Measurements from ENCODE around the gene ZNF654. TPM values are rescaled to one million over a fixed set of nuclear protein-coding genes. Genes with fewer than 3 reads are reported as not detected.
"Not testable (repeated sequence)": the region's sequence is repeated elsewhere in the genome, so short reads cannot be mapped to it uniquely, and the experiment has no call there.

ZNF654 gene
- polyA plus RNA-seq, 1 donor, result 22.5 TPM

DNA sequence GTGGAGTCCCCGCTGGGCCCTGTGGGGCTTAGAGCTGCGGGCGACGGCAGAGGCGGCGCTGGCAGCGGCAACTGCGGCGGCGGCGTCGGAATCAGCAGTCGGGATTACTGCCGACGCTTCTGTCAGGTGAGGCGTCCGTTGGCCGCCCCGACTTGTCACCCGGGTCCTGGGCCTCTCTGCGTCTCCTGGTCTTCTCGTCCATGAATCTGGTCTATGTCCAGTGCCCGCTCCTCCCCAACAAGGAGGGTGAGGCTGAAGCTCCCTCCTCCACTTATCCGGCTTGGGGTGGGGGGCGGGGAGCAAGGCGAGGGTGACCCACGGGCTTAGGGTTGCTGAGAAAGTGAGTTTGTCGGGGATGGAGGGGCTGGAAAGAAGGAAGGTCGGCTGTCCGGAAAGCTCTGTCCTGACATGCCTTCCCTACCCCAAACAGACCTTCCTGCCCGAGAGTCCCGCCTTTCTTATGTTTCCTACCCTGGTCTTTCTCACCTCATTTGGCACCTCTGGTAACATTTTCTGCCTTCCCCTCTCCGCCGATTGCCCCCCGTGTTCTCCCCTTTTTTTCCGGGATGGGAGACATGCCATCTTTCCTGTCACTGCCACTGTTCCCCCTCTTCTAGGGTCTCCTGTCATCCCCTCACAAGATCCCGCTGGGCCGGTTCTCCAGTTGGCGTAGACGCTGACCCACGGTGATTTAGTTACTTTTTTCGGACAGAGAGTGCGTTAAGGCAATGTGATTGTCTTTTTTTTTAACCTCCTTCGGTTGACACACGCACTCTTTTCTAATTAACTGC is 520 bp downstream of the ZNF654 start:
- DNase-seq, result peak; percentile 25

DNA sequence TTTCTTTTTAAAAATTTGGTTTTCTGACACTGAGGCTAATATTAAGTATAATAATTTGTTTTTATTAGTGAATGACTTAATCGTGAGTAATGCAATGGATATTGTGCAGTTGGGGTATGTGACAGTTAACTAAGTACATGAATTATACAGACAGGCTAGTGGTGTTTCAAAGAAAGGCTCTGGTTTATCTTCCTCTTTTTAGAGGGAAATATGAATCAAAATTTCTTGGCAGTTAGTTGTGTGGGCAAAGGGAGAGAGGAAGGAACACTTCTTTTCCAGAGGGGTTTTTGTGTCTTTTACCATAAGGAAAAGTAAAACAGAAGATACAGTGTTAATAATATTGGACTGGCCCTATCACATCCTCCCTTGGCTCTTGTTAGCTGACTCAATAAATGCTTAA is 2.7 kb downstream of the ZNF654 start:
- no peak for DNase-seq

DNA sequence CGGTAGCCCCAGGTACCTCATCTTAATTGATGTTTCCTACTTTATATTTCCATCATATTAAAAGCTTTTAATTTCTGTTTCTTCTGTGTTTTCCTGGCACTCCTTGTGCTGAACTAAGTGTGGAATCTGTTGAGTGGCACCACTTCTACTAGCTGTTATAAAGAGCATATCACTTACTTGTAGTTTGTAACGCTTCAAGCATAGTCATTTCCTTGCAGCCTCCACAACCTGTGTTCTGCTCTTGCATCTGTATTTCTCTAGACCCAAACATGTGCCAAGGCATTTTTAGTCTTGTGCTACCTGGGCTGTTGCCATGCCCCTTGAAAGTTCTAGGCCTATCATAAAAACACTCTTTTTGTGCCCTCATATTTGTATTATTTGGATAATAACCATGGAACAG is 16.0 kb downstream of the ZNF654 start:
- no peak for DNase-seq

DNA sequence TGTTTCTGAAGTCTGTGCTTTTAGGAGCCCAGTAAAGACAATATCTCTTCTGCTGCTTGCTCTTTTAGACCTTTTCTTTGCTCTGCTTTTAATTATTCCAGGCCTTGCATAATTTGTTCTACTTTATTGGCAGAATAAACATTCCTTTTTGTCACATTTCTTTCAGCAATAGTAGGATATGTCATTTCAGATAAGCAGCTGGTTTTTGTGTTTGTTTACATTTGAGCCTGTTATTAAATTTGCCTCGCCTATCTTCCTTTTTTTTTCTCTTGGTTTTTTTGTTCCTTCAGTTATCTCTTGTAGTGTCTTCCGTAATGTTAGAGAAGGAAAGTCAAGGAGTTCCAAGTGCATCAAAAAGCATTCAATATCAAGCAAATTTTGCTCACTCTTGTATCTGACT is 16.4 kb downstream of the ZNF654 start:
- DNase-seq, result no peak

DNA sequence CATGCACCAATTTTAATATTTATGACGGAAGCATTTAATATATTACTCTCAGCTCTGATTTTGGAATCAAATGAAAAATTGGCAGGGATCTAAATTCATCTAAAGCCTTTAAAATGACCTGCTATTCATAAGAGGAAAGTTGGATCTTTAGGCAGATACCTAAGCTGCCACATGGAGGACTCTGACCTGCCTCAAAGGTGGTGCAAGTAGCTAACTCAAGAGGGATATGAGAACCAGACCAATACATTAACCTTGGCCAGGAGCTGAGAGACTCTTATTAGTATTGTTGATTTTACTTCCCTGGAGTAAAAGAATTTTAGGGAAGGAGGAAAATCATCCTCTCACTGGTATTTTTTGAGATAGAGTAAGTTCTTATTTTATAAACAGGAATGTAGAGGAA is 17.7 kb downstream of the ZNF654 start:
- no peak for DNase-seq

DNA sequence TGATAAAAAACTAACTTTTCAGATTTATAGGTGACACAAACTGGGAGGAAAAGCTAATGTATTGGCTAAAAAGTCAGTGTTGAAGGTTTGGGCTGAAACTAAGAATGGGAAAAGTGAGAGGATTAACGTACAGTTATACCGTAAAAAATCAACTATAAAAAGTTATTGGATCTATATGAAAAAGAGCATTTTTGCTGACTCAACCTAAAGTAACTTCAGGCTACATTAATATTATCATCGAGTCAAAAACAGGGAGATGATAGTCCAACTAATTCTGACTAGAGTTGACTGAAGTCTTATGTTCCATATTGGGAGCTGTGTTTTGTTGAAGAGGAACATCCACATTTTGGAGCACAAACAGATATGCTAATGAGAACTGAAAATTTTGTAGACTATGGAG is 19.9 kb downstream of the ZNF654 start:
- DNase-seq, result no peak

DNA sequence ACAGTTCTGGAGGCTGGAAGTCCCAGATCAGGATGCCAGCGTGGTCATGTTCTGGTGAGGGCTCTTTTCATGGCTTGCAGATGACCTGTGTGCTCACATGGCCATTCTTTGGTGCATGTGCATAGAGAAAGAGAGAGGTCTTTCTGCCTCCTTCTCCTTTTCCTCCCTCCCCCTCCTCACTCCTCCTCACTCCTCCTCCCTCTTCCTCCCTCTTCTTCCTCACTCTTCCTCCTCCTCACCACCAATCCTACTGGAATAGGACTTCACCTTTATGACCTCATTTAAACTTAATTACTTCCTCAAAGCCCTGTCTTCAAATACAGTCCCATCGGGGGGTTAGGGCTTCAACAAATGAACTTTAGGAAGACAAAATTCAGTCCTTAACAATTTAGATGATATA is 23.8 kb downstream of the ZNF654 start:
- no peak for DNase-seq

DNA sequence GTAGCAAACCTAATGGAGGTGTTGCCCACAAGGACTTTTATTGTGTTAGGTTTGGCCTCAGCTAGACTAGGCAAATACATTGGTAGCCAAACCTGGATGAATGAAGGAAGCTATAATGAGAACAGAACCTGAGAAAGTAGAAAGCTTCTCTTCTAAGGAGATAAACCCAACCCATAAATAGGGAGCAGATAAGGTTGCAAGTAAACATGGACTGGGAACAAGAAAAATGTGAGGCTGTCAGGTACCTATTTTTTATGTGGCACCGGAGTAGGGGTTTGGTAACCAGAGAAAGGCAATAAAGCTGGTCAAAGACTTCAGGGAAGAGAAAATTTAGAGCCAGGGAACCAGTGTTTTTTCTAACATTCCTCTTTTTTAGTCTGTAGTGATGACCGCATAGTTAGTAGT is 25.0 kb downstream of the ZNF654 start:
- DNase-seq, result peak; percentile 67

DNA sequence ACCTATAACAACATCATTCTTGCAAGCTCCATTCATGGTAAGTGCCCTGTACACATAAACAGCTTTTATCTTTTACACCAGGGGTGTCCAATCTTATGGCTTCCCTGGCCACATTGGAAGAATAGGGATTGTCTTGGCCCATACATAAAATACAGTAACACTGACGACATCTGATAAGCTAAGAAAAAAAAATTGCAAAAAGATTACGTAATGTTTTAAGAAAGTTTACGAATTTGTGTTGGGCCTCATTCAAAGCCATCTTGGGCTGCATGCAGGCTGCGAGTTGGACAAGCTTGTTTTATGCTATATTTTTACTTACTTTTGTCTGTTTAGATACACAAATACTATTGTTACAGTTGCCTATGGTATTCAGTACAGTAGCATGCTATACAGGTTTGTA is 31.6 kb downstream of the ZNF654 start:
- no peak for DNase-seq

DNA sequence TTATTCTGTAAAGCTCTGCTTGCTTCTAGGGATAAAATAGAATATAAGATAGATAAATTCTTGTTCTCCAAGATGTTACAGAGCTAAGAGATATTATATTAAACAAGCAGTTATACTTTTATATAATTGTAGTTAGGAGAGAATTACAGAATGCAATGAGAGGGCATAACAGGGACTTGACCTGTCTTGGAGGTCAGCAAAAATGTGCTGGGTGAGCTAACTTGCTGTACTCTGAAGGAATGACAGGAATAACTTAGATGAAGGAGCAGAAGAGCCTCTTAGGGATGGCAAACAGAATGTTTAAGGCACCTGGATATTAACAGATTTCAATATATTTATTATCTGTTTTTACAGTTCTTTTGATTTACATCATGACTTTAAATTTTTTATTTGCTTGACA is 33.2 kb downstream of the ZNF654 start:
- DNase-seq, result no peak

DNA sequence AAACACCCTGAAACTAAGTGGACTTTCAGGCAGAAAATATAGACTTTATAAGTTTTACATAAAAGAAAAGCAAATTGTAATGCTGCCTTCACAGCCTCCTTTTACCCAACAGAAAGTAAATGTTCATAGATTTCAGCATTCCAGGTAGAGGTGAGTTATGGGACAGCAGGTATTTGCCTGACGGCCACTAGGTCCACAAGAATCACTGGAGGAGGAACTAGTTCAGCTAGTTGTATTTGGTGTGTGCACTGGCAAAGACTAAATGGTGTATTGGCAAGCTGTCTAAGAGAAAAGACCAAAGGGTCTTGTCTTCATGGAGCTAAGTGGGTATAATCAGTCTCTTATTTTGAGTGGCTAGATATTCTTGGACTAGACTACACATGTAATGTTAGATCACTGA is 34.2 kb downstream of the ZNF654 start:
- DNase-seq, result no peak

DNA sequence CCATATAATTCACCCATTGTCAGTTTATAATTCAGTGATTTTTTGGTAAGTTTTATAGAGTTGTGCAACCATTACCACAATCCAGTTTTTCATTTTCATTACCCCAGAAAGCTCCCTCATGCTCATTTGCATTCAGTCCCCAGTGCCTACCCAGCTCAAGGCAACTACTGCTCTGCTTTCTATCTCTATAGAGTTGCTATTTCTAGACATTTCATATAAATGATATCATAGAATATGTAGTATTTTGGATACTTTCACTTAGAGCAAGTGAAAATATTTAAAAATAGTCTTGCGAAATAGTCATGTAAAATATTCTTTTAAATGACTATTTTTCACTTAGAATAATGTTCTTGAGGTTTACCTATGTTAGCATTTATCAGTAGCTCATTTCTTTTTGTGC is 42.1 kb downstream of the ZNF654 start:
- no peak for DNase-seq

DNA sequence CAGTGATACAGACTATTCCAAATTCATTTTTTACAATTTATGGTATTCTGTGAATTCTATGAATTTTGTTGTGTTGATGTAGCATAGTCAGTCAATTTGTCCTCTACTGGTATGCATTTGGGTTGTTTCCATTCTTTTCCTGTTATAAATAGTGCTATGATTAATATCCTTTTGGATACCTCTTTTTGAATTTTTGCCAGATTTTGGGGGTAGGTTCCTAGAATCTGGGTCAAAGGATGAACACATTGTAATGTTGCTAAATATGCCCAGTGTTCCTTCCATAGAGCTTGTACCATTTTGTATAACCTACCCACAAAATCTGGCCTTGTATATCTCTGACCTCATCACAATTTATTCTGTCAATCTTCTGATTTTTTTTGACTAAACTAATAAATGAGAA is 46.3 kb downstream of the ZNF654 start:
- DNase-seq, result no peak

DNA sequence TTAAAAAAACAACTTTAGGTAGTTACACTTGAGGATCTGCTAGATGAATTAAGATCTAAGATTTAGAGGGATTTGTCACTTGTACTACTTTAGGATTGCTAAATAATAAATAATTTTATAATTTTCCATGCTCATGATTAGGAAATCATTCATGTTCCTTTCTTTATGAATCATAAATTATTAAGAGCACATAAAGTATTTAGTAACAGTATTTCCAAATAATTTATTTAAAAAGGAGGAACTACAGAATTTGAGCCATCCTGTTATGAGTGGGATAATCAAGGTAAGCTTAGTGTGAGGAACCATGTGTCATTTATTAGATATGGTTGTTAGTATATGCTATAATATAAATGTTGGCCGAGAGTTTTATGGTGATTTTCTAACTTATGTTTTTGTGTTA is 53.2 kb downstream of the ZNF654 start:
- DNase-seq, result no peak

DNA sequence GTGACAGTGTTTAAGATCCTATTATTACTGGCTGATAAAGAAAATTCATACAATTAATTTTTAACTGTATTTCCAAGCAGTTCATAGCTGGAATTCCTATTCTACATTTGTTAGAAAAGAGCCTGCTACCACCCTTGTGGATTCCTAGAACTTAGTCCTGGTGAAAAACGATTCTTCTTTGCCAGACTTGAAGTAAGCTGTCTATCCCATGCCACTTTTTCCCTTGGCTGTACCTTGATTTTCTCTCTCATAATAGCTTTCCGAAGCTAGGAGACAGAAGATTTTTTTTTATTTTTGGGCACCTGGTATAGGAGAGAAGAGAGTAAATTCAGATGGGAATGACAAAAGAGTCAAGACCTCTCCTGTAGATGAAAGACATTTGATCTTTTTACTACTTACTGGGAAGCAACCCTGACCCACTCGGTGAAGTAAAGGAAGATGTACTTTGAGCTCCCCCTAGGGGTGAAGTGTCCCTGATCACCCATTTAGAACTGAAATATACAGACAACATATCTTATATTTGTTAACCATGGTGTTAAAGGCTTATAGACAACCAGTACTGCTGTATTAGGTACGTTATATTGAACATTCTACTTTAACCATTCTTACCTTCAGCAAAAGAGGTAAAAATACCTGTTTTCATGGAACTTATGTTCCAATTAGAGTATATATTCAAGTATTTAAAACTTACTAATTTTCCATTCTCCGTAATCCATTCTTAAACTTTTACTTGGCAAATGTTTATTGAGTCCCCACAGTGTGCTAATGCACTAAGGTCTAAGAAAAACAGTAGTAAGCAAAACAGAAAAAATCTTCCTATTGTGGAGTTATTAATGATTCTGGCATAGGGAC is 54.5 kb downstream of the ZNF654 start:
- DNase-seq, result peak; percentile 77

DNA sequence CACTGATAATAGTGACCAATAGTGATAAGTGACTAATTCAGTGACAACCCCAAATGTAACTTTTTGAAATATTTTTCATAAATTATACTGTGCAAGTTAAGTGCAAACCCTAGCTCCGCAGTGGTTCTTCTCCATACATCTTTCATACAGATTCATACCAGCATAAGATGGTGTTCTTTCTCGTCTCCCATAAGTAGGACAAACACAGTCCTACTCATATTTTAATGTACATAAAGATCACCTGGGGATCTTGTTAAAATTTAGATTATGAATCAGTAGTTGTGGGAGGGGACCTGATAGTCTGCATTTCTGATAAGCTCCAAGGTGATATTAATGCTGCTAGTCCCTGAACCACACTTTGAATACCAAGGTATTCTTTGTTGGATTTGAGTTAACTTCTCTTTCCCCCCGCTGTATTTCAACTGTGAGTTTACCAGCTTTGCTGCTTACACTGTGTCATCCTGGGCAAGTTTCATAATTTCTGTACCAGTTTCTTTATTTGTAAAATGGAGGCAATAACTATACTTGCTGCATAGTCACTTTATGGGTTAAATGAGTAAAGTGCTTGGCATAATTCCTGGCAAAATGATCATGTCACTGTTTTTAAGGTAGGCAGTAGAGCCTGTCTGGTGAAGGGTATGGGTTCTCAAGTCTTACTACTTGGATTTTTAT is 56.0 kb downstream of the ZNF654 start:
- DNase-seq, result no peak

DNA sequence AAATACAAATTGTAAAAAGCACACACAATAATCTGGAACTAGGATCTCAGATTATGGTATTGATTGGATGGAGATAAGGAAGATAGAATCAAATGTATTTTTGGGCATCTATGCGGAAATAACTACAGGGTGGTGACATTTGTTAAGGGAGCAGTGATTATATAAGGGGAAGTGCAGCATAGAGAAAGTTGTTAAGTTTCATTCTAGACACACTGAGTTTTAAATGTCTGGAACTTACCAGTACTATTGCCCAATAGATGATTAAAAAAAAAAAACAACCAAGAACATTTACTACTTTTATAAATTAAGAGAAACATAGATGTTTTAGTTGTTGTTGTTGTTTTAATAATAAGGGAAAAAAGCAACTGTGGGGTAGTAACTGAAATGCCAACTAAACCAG is 58.6 kb downstream of the ZNF654 start:
- DNase-seq, result no peak

DNA sequence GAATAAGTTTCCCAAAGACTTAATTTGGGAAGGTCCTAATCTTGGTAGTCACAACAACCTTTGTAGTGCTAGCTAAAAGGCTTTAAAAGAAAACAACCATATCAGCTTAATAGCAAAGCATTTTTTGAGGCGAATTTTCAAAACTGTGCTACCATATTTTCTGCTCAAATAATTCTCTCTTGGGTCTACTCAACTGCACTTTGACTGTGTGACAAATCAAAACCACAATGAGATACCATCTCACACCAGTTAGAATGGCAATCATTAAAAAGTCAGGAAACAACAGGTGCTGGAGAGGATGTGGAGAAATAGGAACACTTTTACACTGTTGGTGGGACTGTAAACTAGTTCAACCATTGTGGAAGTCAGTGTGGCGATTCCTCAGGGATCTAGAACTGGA is 59.5 kb downstream of the ZNF654 start:
- not testable (repeated sequence) for DNase-seq

DNA sequence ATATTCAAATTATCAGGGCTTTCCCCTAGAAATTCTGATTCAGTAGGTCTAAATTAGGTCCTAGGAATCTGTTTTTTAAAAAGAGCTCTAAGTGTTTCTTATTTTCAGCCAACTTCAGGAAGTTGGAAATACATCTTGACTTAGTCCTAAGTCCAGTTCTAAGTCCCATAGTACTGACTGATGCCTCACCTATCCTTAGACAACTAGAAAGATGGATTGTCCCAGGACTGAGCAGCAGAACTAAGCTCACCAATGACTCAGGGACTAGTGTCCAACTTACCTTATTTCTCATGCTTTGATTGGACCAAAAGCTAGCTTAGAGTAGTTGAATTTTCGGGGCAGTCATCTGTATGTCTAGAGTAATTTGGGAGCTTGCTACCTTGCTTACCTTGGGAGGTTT is 64.5 kb downstream of the ZNF654 start:
- no peak for DNase-seq

DNA sequence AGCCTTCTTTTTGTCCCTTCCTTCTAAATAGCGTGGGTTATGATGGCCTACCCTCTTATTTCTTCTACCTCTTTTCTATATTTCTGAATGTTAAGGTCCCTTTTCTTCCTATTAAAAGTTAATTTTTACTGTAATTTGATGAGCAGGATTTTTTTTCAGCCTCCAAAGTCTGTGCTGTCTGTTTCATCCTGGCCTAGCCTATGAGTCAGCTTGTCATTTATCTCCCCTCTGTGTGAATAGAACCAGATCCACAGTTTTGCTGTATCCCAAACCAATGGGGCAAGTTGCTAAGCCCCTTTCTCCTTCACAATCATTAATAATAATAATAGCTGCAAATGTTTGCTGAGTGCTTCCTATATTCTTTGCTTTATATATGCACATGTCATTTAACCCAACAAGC is 72.6 kb downstream of the ZNF654 start:
- no peak for DNase-seq

DNA sequence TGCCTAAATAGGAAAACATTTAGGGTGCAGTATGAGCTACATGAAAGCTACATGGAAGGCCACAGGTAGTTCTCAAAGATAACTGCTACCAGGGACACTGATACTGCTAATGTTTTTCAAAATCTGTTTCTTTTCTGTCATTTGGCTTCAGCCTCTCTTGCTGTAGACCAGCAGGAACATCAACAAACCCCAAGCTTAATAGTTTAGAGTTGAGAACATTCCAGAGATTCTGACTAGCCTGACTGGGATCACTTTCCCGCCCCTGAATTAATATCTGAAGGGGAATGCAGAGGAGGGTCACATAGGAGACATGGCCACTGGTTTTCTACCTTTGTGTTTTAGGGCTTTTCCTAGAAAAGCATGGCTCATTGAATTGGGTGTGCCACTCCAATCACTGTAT is 73.8 kb downstream of the ZNF654 start:
- DNase-seq, result no peak

DNA sequence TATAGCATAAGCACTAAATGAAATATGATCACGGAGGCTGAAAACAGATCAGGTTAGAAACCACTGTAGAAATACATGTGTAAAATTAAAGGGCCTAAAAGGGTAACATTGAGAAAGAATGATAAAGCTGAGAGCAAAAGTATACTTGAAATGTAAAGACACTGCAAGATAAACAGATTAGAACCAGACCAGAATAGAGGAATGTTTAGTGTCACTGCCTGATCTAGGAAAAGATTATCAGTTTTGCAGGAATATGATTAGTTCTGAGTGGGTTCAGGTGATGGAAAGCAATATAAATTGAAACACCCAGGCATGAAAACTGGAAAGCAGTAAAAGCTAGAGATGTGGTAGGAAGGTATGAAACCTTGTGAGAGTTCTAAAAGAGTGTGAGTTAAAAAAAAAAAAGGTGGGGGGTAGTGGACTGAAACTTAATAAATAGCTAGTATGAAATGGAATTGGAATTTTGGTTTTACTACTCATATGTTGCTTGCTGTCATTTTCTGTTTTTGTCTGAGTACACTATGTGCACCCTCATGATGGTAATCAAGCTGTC is 74.7 kb downstream of the ZNF654 start:
- no peak for DNase-seq

DNA sequence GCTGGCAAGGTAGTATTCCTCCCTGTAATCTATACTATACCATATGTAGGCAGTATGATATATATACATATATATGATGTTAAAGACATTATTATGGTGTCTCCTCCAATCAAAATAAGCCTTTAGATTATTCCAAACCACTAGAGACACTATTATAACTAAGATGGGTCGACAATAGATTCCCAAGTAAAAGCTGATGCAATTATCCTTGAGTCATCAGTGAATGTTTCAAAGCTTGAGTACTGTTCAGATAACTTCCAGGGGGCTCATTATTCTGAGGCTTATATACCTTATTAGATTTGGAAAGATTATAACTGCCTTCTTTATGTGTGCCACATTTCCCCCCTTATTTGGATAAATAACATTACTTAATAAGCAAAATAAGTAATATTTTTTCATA is 78.8 kb downstream of the ZNF654 start:
- no peak for DNase-seq

All from left kidney (tissue), 2 donors.